Measurements from ENCODE around the gene EOGT.

Gene EOGT

DNA sequence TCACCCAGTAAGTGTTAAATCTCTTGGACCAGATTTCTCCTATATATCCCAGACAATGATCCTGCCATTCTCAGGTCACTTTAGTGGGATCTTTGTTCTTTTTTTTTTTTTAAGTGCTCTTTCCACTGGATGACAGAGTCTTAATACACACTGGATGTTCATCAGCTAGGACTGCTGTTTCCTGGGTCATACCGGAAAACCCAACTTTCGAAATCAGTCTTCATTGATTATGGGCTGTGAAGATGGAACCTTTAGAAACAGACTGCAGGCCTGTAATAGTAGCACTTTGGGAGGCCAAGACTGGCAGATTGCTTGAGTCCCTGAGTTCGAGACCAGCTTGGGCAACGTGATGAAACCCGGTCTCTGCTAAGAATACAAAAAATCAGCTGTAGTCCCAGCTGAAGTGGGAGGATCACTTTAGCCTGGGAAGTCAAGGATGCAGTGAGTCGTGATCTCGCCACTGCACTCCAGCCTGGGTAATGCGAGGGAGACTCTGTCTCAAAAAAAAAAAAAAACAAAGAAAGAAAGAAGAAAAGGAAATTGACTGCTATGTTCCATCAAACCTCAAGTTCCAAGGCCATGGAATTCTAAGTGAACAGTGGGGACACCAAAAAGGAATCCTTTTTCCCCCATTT lies 2.3 kb downstream of the EOGT start:
- DNase-seq (ENCODE audit: low read depth), result no peak
- TF ChIP-seq CTCF (conservative IDR thresholded peaks at IDR 0.05; ENCODE audit: low read depth, low read length), result no peak
- no peak overlapping the region for H3K4me3 ChIP-seq (ENCODE audit: low read depth, low read length)

- DNase-seq (ENCODE audit: low read depth), result peak; percentile 84
- H3K4me3 ChIP-seq (ENCODE audit: low read depth, low read length), result no peak overlapping the region
- no peak for TF ChIP-seq CTCF (conservative IDR thresholded peaks at IDR 0.05; ENCODE audit: low read depth, low read length)
These were observed 3.7 kb downstream of the EOGT start for GRCh38 chr3:69009559-69010410.

GRCh38 chr3:69008980-69009379 lies 4.5 kb downstream of the EOGT start:
- DNase-seq (ENCODE audit: low read depth), result no peak
- H3K4me3 ChIP-seq (ENCODE audit: low read depth, low read length), result no peak overlapping the region
- no peak for TF ChIP-seq CTCF (conservative IDR thresholded peaks at IDR 0.05; ENCODE audit: low read depth, low read length)

- no peak overlapping the region for H3K4me3 ChIP-seq (ENCODE audit: low read depth, low read length)
- no peak for DNase-seq (ENCODE audit: low read depth)
- no peak for TF ChIP-seq CTCF (conservative IDR thresholded peaks at IDR 0.05; ENCODE audit: low read depth, low read length)
These were observed 7.5 kb downstream of the EOGT start for GRCh38 chr3:69005791-69006482.

DNA sequence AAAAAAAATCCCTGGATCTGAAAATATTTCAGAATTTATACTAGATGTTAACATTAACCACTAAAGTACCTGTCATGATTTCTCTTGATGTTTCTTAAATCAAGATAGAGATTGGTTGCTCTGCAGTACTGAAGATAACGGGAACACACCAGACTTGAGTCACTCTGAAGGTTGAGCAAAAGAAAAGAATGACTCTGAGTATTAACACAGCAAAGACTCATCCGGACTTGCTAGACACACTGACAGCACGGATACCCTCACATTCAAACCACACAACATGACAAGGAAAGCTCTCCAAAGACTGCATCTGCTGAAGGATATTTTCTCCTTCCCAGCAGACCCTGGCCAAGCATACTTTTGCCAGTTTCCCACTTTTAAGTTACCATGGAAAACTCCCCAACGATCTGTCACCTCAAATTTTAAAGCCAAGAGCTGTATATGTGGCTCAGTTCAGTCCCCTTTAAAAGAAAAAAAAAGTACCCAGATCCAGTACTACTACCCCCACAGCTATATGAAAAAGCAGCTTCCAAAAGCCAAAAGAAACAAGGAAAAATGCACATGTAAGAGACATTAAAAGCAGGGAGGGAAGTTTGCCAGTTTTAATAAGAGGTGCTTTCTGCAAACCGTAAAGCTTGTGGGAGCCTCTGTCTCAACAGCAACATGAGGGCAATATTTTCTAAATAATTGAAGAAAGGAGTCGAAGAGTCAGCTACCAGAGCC lies 8.3 kb downstream of the EOGT start:
- DNase-seq (ENCODE audit: low read depth), result peak; percentile 42
- H3K4me3 ChIP-seq (ENCODE audit: low read depth, low read length), result no peak overlapping the region
- TF ChIP-seq CTCF (conservative IDR thresholded peaks at IDR 0.05; ENCODE audit: low read depth, low read length), result no peak

GRCh38 chr3:69004138-69004537 lies 9.3 kb downstream of the EOGT start:
- no peak overlapping the region for H3K4me3 ChIP-seq (ENCODE audit: low read depth, low read length)
- DNase-seq (ENCODE audit: low read depth), result no peak
- TF ChIP-seq CTCF (conservative IDR thresholded peaks at IDR 0.05; ENCODE audit: low read depth, low read length), result no peak
